A673 (cell line): ENCODE data around the gene TMEM9B.

Experiments
- CTCF ChIP-seq: fragments of 300-800, 200-600 bp; sonication (generic); conservative IDR thresholded peaks from 2 replicates; pipeline ENCODE4 v1.5.1; 2017; ENCODE audit warnings: low read depth, mild to moderate bottlenecking, antibody characterized with exemption, low read length, moderate library complexity, mixed read lengths
- EZH2 ChIP-seq: fragments of 200-600 bp; sonication (generic); IDR thresholded peaks from 2 replicates; pipeline ENCODE4 v1.6.1; 2017; ENCODE audit warnings: borderline replicate concordance, low read depth, mild to moderate bottlenecking, mixed read lengths, antibody characterized with exemption, low read length; ENCODE audit not compliant: poor library complexity, severe bottlenecking

DNA sequence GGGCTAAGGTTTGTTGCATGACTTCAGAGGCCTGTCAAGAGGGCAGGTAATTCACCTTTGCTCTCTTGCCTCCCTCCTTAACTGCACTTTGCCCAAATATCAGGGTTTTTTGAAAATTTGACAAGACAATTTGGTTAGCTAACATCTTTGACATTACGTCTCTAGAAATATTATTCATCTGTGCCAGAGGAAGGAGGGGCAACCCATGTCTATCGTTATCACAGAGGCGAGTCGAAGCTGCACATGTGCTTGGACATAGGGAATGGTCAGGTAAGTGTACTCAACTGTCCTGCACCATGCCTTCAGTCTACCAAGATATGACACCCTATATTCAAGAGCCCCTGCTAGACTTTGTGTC is 49.6 kb downstream of the TMEM9B start:
- TF ChIP-seq EZH2 (no peak), CTCF (no peak)
